Measurements from ENCODE around the gene GPR78.

DNA sequence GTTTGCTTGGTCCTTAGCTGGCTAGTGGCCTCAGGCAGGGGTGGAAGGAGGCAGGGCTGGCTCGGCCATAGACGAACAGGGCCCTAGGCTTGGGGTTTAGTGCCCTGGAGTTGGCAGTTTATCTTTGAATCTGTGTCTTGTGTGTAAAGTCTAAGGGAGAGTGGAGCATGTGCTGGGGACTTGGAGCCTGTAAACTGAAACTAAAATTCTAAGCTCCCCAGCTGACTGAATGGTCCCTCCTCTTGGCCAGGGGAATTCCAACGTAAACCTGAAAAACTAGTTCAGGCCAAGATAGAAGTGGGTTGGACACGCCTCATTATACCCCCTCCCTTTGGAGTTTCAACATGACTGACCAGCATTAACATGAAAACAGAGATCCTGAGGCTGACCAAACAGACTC lies 46.1 kb upstream of the GPR78 start:
- TF ChIP-seq, protein P1, sequence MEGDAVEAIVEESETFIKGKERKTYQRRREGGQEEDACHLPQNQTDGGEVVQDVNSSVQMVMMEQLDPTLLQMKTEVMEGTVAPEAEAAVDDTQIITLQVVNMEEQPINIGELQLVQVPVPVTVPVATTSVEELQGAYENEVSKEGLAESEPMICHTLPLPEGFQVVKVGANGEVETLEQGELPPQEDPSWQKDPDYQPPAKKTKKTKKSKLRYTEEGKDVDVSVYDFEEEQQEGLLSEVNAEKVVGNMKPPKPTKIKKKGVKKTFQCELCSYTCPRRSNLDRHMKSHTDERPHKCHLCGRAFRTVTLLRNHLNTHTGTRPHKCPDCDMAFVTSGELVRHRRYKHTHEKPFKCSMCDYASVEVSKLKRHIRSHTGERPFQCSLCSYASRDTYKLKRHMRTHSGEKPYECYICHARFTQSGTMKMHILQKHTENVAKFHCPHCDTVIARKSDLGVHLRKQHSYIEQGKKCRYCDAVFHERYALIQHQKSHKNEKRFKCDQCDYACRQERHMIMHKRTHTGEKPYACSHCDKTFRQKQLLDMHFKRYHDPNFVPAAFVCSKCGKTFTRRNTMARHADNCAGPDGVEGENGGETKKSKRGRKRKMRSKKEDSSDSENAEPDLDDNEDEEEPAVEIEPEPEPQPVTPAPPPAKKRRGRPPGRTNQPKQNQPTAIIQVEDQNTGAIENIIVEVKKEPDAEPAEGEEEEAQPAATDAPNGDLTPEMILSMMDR (CRISPR knock-in tag; IDR thresholded peaks at IDR 0.05): no peak
- TF ChIP-seq YY1 (IDR thresholded peaks at IDR 0.05; ENCODE audit: insufficient read depth, insufficient replicate concordance, low read depth, low read length): no peak
- TF ChIP-seq, protein P2, sequence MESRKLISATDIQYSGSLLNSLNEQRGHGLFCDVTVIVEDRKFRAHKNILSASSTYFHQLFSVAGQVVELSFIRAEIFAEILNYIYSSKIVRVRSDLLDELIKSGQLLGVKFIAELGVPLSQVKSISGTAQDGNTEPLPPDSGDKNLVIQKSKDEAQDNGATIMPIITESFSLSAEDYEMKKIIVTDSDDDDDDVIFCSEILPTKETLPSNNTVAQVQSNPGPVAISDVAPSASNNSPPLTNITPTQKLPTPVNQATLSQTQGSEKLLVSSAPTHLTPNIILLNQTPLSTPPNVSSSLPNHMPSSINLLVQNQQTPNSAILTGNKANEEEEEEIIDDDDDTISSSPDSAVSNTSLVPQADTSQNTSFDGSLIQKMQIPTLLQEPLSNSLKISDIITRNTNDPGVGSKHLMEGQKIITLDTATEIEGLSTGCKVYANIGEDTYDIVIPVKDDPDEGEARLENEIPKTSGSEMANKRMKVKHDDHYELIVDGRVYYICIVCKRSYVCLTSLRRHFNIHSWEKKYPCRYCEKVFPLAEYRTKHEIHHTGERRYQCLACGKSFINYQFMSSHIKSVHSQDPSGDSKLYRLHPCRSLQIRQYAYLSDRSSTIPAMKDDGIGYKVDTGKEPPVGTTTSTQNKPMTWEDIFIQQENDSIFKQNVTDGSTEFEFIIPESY (CRISPR knock-in tag; IDR thresholded peaks at IDR 0.05): no peak
- TF ChIP-seq MTF1 (CRISPR knock-in tag; IDR thresholded peaks at IDR 0.05): no peak
